GM19240 (cell line): ENCODE results near the gene ACAD10.
"Not testable (repeated sequence)": the region's sequence is repeated elsewhere in the genome, so short reads cannot be mapped to it uniquely, and the experiment has no call there.

Source experiments
- DNase-seq: peaks from one replicate; pipeline ENCODE4 v3.0.0; 2011; ENCODE audit warnings: low spot score; ENCODE audit not compliant: insufficient read length

The ACAD10 gene

DNA sequence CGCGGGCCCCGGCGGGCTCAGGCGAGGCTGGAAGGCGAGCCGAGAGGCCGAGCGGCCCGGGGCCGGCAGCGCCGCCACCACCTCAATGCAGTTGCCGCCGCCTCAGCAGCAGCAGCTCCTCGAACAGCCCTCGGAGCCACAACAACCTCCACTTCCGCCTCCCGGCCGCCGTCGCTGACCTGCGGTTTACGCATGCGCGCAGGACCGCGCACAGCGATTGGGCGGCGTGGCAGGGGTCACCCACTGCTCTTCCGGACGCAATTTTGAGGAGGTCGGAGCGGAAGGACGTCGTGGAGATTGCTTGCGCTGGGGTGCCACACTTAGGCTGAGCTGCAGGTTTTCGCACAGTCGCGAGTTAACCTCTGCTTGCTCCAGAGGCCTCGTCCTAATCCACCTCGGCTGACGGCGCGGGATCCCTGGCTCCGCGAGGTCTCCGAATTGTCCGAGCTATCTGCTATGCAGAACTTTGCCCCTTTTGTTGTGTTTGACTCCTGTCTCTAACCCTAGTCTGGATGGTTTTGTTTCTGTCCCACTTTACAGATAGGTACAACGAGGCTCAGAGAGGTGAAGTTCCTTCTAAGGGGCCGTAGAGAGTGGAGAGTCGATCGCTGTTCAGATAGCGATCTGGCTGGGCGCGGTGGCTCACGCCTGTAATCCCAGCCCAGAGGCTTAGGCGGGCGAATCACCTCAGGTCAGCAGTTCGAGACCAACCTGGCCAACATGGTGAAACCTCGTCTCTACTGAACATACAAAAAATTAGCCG lies at the start of gene ACAD10, which contains the start of gene BRAP:
Gene ACAD10 (plus strand): TSS at position 243 of the 763 bp plus-strand sequence. CDS start 6,657 bp downstream, outside the sequence.
Gene BRAP (minus strand): TSS at position 146 of the 763 bp plus-strand sequence. CDS start 164 bp downstream, outside the sequence.
- DNase-seq: peak; percentile 94

DNA sequence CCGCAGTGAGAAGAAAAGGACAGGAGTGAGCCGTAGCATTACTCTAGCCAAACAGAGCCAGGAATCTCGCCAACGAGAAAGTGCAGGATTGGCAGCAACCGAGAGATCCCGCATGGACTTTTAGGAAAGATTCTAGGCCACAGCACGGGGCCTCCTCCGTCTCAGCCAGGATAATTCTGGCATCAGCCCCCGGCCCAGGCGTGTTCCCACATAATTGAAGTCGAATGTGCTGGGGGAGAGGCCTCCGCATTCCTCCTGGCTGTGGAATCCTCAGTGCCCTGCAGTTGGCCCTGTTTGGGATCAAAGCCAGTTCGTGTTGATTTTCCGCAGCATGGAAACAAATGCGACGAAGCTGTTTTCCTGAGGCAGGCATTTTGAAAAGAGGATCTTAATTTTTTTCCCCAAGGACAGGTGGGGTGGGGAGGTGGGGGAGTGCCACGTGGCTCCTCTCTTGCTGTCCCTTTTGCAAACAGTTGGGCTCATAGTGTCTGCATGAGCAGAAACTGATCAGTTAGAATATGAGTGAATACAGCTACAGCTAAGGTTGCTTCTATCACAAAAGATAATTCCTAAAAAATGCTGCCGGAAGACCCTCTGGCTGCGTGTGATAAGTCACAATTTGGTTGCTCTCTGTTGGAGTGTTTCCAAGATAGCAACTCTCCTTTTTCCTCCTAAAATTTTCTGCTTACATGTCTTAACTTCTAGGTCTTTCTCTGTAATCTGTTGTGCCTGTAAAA lies 49.5 kb upstream of the ACAD10 start:
- DNase-seq: no peak

DNA sequence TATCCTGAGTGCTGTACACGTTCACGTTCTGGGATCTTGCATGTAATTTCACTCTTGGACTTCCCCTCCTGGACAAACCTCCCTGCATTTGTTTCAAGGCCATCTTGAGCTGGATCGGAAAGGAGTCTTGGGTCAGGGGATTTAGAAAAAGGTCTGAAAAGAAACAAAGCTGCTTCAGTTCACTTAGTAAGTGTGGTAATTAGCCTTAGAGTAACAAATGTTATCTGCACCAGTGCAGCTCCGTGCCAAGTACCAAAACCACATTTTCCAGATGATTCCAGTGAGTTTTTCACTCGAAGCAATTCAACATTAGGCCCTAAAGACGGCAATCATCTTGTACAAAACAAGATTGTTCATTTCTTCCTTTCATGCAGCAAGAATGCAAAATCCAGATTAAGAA lies 47.3 kb upstream of the ACAD10 start:
- no peak for DNase-seq

DNA sequence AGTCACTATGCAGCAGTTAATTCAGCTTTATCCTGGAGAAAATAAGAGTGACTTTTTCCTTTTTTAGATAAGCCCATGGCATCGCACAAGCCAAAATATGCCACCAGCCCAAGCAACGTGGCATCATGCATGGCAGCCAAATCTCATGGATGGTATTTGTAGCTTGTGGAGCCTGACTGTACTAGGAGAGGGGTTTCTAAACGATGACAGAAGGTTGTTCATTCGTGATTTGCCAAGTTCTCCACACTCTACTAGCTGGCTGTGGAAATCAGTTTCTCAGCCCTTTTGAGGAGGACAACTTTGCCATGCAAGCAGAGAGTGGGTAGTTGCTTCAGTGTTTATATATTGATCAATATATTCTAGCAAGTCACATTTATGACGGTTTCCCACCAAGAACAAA lies 45.3 kb upstream of the ACAD10 start:
- DNase-seq: no peak

DNA sequence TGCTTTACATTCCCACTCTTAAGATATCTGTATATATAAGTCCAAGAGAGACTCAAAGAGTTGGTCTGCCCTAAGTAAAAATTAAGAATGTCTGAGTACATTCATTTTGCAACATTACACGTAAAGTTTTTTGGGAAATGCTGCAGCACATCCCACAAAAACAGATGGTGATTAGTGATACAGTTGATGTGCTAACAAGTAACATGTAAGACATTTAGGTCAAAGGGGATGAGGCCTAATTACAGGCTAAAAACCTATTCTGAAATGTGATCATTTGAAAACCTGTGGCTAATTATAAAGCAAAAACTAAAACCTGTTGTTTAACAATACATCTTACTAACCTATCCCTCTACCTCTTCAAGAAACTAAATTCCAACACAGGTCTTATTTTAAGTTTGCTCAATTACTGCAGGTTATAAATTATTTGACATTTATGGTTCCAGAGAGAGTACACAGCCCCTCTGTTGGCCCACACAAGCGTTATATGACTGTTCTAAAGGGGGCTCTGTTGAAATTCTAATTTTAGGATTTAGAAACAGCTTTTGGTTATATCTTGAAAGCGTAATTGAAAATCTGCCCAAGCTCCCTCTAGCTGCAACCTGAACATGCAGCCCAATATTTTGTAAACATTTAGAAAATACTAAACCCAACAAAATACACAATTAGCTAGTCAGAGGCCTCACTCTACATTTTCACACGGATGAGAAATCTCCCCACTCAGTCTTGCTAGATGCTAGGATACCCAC lies 43.0 kb upstream of the ACAD10 start:
- no peak for DNase-seq

DNA sequence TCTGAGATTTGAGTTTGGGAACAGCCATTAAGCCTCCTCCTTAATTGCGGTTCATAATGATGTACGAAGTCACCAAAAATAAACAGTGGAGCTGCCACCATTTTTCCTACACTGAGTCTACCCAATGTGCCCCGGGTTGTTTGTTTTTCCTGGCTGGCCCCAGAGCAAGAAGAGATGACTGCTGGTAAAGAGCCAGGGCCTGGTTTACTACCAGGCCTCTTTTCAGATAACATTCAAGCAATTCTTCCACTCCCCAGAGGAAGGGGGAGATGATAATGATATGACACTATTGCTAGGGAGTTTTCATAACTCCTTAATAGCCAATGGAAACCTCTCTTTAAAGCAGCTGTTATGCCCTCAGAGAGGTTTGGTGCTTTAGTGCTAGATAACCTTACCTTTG lies 42.4 kb upstream of the ACAD10 start:
- no peak for DNase-seq

DNA sequence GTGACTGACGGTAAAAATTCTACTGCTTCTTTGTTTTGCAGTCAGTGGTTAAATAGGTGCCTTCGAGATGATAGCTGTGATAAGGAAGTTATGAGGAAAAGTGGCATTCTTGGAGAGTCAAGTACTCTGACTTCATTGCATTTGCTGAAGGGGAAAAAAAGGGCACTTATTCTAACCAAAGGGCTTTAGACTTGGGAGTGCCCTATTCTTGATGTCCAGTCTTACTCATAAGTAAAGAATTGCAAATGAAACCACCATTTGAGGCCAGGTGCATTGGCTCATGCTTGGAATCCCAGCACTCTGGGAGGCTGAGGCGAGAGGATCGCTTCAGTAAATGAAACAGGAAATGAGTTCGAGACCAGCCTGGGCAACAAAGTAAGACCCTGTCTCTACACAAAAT lies 40.4 kb upstream of the ACAD10 start:
- DNase-seq: no peak

DNA sequence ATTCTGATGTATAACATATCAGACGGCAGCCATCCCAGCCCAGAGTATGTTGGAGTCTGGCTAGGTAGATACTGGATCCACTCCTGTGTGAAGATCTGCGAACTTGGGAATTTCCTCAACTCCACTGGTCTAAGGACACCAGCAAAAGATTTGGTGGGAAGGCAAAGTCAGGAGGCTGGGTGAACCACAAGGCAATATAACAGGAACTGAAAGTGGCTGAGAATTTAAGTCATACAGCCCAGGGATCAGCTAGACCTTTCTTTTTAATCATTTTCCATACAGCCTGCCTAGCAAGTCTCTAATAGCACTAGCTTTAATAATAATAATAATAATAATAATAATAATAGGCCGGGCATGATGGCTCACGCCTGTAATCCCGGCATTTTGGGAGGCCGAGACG lies 34.9 kb upstream of the ACAD10 start:
- no peak for DNase-seq

DNA sequence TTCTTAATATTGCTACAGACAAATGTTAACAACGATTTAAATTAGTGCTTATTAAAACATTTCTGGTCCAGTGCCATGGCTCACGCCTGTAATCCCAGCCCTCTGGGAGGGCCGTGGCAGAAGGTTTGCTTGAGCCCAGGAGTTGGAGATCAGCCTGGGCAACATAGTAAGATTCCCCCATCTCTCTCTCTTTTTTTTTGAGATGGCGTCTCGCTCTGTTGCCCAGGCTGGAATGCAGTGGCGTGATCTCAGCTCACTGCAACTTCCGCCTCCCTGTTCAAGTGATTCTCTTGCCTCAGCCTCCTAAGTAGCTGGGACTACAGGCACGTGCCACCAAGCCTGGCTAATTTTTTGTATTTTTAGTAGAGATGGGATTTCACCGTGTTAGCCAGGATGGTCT lies 33.3 kb upstream of the ACAD10 start:
- DNase-seq: not testable (repeated sequence)

DNA sequence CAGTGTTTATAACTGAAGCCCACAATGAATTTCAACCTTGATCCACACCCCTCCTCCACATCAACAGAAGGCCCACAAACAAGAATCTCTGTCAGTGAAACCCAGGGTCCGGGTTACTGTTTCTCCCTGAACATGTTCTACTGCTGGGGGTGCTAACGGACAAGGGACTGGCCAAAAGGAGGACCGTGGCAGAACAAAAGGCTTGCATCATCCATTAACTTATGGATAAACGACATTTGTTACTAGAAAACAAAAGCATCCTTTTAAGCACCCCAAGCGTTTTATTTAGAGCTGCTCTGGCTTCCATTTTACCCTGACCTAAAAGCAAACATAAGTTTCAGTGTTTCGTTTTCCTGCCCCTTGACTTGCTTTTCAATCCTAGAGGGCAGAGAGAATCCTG lies 32.3 kb upstream of the ACAD10 start:
- no peak for DNase-seq

DNA sequence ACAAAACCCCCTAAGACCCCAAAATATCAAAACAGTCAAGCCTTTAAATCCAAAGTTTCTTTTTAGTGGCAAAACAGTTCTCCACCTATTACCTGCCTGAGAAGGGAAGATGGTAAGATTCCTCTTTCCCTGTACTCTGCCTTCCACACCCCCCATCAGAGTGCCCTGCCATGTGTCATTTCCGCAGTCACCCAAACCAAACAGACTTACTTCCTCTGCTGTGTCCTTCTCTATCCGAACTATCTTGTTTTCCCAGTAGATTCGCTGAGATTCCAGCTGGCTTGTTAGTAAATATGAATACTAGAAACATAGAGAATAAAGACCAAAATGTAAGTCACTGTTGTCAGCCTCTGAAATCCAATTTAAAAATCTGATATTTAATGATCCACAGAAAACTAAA lies 30.5 kb upstream of the ACAD10 start:
- DNase-seq: no peak

DNA sequence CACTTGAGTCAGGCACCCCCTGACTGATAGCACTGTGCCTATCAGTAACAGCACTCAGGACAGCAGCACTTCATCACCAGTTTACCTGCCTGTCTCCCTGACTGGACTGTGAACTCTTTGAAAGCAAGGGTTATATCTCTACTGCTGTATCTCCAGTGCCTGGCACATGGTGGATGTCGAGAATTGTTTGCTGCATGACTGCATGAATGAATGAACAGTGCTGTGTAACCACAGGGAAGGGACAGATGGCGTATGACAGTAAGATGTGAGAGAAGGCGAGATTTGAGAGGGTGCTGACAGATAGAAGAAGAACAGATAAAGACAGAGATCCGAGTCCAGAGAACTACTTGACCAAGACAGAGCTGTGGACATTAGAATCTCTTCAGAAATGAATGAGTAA lies 29.8 kb upstream of the ACAD10 start:
- no peak for DNase-seq

DNA sequence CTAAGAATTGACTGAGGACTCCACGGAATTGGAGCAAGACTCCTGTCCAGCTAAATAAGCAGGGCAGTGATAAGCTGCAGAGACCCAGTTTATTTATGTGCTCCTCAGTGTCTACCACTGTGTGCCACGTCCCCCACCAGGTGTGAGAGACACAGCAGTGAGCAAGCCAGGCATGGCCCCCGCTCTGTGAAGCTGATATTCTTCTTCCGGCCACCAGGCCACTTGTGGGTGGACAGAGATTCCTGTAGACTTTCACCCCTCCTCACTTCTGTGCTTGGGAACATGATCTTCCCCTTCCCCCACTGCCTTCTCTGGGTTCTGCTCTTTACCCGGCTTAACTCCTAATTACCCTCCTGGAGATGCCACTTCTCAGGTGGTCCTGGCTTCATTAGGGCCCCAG lies 21.4 kb upstream of the ACAD10 start:
- DNase-seq: no peak

DNA sequence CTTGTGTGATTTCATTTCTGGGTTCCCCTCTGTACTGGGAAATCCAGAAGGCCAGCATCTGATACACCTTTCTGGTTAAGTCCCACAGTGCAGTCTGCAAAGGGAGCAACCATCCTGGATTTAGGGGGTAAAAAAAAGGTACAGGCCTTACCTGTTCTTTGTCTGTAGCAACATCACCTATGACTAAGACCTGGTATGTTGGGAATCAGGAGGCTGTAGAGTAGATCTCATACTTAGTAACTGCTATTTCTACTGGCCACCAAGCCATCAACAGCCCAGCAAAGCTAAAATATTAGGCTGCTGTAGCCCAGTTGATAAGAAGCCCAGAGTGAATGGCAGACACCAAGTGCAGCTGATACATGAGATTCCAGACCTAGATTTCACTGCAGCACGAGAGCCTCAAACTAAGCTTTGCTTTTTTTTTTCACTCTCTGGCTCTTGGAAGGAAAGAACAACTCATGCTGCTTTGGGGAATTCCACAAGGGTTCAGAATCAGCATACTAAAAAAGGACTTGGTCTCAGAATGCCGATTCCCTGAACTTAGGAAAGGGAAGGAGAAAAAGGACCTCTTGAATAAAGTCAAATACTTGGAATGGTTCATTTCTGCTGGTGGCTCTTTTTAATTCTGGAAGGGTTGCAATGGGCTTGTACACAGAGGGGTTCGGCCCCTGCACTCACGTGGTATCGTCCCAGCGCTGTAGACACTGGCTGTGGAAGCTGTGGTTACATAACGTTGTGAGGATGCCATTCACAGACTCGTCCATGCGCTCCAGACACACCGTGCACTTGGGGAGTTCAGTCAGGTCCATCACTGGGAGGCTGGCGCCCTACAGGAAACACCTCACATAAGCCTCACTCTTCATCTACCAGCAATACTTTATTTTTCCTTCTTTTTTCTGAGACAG lies 20.6 kb upstream of the ACAD10 start:
- DNase-seq: no peak

DNA sequence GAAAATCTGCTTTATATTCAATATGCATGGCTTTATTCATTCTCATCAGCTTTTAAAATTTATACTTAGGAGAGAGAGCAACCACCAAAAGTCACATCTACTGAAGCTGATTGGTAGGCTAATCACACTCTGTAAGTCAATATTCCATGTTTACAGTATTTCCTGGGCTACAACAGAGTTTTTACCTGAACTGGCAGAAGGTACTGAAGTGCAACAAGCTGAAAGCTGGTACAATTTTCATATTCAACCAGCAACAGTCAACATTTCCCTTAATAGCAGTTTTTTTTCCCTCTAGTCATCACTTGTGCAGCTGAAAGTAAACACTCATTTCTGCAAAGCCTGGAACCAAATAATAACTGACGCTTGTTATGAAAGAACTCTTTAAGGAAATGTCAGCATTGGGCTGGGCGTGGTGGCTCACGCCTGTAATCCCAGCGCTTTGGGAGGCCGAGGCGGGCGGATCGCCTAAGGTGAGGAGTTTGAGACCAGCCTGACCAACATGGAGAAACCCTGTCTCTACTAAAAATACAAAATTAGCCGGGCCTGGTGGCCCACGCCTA lies 13.0 kb upstream of the ACAD10 start:
- DNase-seq: no peak

DNA sequence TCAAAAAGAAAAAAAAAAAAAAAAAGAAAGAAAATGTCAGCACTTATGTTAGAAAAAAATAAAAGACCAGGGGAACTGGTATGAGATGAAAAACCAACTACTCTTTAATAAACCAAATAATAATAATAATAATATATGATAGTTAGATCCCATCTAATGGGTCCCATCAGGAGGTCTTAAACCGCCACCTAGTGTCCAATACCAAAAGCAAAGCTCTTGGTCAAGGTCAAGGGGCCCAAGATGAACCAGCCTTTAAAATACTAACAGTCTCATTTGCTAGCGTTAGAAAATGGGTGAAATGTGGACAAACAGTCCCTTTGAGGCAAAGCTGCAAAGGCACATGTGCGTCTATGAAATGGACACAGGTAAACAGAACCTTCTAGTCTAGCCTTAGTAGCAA lies 12.3 kb upstream of the ACAD10 start:
- DNase-seq: no peak

DNA sequence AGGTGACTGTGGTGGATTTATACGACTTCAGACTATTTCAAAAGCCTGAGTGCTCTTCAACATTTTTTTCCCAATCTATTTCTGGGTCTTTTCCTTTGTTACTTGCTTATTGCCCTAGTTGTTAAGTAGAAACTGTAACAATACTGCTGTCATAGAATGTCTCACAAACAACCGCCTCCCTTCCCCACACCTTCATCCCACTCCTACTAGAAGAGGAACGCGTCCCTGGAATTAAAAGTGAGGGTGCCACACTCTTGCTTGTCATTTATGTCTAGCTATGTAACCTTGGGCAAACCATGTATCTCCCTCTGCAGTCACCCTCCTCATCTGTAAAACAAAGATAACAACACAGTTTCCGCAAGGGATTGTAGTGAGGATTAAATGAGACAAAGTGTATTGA lies 8.7 kb upstream of the ACAD10 start:
- DNase-seq: no peak

DNA sequence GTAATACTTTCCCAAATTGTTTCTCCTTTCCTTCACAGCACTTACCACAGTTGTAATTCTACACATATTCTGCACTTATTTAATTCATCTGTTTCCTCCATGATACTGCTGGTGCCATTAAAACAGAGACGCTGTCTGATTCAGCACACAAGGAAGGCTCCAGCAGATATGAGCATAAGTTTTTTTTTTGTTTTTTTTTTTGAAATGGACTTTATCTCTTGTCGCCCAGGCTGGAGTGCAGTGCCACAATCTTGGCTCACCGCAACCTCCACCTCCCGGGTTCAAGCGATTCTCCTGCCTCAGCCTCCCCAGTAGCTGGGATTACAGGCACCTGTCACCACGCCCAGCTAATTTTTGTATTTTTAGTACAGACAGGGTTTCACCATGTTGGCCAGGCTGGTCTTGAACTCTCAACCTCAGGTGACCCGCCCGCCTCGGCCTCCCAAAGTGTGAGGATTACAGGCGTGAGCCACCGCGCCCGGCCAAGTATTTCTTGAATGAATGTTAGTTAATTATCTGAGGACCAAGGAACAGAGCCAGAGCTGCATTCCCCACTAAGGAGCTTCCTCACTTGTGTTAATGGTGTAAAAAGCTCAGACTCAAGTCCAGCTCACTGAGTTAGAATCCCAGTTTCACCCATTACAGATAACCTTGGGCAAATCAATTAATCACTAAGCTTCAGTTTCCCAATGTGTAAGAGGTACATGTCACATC lies 1.2 kb upstream of the ACAD10 start:
- DNase-seq: not testable (repeated sequence)

DNA sequence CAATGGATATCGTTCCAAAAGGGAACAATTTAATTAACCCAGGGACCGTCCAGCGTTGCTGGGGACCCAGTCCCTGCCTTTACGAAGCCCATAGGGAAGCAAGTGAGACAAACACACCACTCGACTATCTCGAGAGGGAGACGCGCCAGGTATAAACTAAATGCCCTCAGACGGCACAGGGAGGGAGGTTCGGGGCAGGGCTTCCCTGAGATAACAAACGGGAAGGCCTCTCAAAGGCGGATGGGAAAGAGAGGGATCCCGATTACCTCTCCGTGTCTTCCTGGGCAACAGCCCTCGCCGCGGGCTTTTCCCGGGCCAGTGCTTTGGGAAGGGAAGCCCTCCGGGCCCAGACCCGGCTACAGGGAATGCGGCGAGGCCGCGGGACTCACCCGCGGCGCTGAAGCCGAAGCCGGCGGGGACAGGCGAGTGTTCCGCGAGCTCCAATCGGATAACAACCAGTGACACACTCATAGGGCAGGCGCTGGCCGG lies 487 bp upstream of the ACAD10 start:
- DNase-seq: no peak

DNA sequence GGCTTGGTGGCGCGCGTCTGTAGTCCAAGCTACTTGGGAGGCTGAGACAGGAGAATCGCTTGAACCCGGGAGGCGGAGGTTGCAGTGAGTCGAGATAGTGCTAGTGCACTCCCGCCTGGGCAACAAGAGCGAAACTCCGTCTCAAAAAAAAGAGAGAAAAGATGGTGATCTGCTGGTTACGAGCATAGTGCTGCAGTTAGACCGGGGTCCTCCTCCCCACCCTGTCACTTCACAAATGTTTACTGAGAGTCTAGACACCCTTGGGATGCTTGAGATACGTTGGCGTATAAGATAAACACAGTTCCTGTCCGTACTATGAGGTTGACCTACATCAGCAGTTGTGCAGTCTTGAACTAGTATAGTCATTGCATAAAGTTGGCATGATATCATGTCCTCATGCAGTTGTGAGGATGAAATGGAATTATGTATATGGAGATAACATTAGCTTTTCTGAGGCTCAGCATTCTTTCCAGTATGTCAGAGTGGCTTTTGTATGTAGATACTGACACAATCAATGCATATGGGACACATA lies 787 bp downstream of the ACAD10 start:
- no peak for DNase-seq
